ENCODE measurements around the gene PLCB1.

Gene PLCB1

DNA sequence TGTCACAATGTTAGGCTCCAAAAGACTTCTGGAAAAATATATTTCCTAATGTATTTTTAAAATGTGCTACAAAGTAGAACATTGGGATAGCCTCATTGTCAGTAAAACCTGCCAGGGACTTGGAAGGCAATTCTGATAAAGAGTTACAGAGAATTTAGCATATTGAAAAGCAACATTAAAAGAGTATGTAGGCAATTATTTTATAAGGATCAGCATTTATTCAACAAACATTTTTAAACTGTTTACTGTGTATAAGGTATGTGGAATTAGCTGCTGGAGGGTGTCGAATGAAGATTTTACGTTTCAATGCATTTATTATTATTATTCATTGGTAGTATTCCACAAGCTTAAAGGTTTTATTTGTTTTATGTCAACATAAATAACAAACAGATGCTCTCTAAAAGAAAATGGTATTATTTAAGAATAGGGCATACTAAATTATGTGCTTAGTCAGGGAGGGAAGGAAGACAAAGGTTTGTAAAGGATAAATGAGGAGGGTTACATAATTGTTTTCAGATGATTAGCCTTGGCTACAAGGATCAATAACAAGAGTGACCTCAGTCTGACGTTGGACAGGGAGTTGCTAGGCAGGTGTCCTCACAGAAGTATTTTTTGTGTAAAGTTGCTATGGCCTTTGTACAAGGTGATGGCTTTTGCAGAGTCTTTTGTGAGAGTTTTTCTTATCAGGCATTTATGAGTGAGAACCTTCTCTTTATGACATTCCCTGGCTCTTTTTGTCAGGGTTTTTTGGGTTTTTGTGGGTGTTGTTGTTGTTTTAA lies 623.5 kb downstream of the PLCB1 start:
- H3K4me3 ChIP-seq (ENCODE audit: control insufficient read depth, low read depth, low read length): no peak overlapping the region
- TF ChIP-seq, protein P1, sequence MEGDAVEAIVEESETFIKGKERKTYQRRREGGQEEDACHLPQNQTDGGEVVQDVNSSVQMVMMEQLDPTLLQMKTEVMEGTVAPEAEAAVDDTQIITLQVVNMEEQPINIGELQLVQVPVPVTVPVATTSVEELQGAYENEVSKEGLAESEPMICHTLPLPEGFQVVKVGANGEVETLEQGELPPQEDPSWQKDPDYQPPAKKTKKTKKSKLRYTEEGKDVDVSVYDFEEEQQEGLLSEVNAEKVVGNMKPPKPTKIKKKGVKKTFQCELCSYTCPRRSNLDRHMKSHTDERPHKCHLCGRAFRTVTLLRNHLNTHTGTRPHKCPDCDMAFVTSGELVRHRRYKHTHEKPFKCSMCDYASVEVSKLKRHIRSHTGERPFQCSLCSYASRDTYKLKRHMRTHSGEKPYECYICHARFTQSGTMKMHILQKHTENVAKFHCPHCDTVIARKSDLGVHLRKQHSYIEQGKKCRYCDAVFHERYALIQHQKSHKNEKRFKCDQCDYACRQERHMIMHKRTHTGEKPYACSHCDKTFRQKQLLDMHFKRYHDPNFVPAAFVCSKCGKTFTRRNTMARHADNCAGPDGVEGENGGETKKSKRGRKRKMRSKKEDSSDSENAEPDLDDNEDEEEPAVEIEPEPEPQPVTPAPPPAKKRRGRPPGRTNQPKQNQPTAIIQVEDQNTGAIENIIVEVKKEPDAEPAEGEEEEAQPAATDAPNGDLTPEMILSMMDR (conservative IDR thresholded peaks at IDR 0.05; ENCODE audit: control insufficient read depth, insufficient read depth, low read depth, low read length): no peak
- peak; percentile 36 for DNase-seq (ENCODE audit: low read depth)

DNA sequence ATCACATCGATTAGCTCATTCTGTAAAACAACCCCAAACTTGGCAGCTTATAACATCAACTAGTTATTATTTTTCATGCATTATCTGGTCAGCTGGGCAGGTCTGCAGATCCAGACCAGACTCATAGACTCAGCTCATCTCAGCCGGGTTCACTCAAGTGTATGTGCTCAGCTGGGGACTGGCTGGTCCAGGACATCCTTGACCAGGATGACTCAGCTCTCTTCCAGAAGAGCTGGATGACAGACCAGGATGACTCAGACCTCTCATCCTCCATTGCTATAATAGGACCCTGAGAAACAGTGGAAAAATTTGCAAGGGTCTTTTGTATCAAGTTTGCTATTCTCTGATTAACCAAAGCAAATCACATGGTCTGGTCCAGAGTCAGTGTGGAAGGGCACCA lies 624.3 kb downstream of the PLCB1 start:
- no peak overlapping the region for H3K4me3 ChIP-seq (ENCODE audit: control insufficient read depth, low read depth, low read length)
- TF ChIP-seq, protein P1 (conservative IDR thresholded peaks at IDR 0.05; ENCODE audit: control insufficient read depth, insufficient read depth, low read depth, low read length): no peak
- DNase-seq (ENCODE audit: low read depth): peak; percentile 97

DNA sequence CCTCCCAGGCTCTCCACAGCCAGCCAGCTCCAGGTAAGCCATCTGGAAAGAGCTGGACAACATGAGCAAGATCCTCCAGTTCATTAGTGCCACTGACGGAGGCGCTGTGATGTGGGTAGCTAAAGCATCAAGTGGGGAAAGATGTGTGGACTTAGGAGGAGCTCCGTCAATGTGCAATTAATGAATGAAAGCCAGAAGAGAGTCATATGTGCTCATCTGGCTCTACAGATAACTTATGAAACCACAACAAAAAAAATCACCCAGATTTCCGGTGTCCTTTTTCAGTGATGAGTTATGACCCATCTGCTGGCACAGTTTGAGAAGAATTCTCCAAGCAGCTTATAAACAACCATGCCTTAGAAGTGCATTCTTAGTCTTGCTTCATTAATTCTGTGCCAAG lies 625.1 kb downstream of the PLCB1 start:
- peak; percentile 97 for DNase-seq (ENCODE audit: low read depth)
- TF ChIP-seq, protein P1 (conservative IDR thresholded peaks at IDR 0.05; ENCODE audit: control insufficient read depth, insufficient read depth, low read depth, low read length): no peak
- H3K4me3 ChIP-seq (ENCODE audit: control insufficient read depth, low read depth, low read length): no peak overlapping the region

DNA sequence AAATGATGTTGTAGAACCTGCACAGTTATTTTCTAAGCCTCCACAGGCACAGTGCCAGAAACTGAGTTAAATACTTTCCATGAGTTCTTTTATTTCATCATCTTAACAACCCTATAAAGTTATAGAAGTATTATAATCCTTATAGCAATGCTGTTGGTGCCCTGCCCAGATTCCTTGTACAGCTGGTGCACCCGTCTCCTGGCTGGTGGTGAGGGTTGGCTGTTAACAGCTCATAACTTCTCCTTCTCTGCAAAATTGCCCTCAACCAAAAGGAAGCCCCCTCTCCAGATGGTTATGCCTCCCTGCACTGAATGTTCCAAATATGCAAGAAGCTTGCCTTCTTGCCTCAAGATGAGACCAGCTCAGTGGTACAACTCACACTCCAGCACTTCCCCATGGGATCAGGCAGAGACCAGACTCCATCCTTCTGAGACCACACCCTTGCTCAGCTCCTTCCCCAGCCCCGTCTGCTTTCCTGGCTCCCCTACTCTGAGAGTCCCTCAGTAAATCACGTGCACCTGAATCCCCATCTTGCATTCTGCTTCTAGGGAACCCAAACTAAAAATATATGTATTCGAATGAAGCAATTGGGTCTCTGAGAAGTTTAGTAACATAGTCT lies 632.4 kb downstream of the PLCB1 start:
- H3K4me3 ChIP-seq (ENCODE audit: control insufficient read depth, low read depth, low read length): no peak overlapping the region
- TF ChIP-seq, protein P1 (conservative IDR thresholded peaks at IDR 0.05; ENCODE audit: control insufficient read depth, insufficient read depth, low read depth, low read length): no peak
- DNase-seq (ENCODE audit: low read depth): no peak

DNA sequence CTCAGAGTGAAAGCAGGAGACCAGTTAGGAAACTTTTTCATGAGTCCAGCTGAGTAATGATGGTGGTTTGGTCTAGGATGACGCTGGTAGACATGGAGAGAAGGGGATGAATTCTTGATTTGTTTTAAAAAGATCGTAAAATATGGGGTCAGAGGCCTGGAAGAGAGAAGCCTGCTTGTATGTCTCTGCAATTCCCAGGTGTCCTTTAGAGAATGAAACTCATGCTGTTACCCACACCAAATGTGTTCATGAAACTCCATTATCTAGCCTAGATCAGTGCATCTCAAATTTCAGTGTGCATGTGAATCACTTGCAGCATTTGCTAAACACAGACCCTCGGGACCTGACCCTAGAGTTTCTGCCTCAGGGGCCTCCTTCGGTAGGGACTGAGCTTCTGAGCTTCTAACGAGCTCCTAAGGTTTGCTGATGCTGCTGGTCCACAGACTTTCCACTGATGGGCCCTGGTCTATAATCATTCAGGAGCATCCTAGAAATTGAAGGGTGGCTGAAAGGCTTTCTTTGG lies 634.9 kb downstream of the PLCB1 start:
- TF ChIP-seq, protein P1 (conservative IDR thresholded peaks at IDR 0.05; ENCODE audit: control insufficient read depth, insufficient read depth, low read depth, low read length): no peak
- H3K4me3 ChIP-seq (ENCODE audit: control insufficient read depth, low read depth, low read length): no peak overlapping the region
- DNase-seq (ENCODE audit: low read depth): peak; percentile 19

DNA sequence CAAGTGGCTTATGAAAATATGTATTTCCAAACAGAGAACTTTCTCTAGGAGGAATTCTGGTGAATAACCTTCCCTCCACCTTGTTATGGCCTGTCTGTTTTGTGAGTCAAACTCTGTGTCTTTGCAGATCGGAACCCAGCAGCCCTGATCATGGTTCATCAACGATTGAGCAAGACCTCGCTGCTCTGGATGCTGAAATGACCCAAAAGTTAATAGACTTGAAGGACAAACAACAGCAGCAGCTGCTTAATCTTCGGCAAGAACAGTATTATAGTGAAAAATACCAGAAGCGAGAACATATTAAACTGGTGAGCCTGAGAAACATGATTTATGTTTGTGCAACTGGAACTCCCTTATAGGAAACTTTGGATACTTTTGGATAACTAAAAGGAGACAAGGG lies 642.3 kb downstream of the PLCB1 start:
- peak; percentile 11 for DNase-seq (ENCODE audit: low read depth)
- TF ChIP-seq, protein P1 (conservative IDR thresholded peaks at IDR 0.05; ENCODE audit: control insufficient read depth, insufficient read depth, low read depth, low read length): no peak
- H3K4me3 ChIP-seq (ENCODE audit: control insufficient read depth, low read depth, low read length): no peak overlapping the region

Data from fibroblast of mammary gland (primary cell).